ENCODE results near the gene VEPH1.

- no peak for TF ChIP-seq POLR2A (IDR thresholded peaks at IDR 0.05)
- no peak for TF ChIP-seq CTCF (IDR thresholded peaks at IDR 0.05)
- TF ChIP-seq EP300 (IDR thresholded peaks at IDR 0.05): no peak
Observed at GRCh38 chr3:157471064-157471463, 32.2 kb downstream of the VEPH1 start.

Measured in tibial nerve (tissue), 4 donors.